ENCODE measurements around the gene MOB2.
A peak's percentile ranks its signal among the peaks of the same experiment; 100 is the strongest.
"Not testable (repeated sequence)": the region's sequence is repeated elsewhere in the genome, so short reads cannot be mapped to it uniquely, and the experiment has no call there.

The MOB2 gene

DNA sequence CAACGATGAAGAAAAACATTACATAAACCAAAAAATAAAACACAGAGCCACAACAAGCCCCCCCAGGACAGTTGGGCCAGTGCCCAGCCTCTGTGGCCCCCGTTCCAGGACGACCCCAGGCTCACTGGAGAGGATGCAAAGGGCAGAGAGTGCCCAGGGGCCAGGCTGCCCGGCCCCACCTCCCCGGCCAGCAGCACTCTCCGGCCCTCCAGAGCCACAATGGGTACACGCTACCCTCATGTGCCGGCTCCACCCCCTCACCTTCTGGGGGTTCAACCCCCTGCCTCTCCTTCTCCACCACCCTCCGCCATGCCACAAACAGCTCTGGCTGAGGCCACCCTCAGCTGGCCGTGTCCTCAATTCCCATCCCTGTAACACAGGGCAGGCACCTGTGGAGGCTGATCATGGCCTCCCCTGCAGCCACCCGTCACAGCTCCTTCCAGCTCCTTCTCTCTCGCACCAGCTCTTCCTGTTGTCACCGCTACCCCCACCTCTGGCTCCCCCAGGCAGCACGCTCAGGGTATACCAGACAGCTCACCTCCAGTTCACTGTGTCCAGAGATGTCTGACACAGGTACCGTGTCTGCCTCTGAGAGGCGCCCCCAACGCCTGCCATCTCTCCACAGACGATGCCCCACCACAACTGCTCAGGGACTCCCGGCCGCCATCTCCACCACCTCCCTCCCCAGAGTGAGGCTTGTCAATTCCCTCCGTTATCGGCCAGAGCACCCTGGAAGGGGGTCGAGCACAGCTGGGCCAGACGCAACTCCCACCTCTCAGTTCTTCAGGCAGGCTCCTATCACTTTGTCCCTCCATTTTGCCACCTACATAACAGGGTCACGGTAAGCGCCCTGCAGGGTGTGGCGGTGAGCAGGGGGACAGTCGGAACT, 30.8 kb upstream of the MOB2 start:
- no peak for DNase-seq

DNA sequence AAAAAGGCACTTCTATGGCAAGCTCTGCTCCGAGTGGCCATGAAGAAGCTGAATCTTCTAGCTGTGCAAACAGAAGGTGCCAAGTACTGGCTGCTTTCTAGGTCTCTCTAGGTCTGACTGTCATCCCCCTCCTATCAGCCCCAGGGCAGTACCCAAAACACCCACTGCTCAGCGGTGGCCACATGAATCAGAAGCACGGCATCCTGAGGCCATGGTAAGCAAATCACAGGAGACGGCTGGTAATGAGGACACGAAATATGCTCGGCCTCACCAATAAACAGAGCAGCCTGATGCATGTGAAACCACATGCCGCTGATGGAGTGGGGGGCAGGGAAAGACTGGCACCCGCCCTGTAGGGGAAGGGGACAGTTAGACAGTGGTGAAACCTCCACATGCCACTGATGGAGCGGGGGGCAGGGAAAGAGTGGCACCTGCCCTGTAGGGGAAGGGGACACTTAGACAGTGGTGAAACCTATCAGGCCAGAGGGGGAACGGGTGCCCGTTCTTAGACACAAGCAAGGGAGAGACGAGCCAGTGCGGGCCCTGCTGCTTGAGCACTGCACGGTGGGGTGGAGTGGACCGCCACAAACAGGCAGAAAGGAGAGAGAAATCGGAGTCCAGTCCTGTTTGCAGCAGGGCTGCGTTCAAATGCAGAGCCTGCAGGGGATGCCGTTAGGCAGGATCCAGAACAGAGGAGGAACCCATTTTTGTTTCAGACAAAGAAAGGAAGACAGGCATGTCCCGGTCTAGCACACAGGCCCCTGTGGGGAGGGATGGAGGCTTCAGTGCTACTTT, 29.9 kb upstream of the MOB2 start:
- no peak for DNase-seq

DNA sequence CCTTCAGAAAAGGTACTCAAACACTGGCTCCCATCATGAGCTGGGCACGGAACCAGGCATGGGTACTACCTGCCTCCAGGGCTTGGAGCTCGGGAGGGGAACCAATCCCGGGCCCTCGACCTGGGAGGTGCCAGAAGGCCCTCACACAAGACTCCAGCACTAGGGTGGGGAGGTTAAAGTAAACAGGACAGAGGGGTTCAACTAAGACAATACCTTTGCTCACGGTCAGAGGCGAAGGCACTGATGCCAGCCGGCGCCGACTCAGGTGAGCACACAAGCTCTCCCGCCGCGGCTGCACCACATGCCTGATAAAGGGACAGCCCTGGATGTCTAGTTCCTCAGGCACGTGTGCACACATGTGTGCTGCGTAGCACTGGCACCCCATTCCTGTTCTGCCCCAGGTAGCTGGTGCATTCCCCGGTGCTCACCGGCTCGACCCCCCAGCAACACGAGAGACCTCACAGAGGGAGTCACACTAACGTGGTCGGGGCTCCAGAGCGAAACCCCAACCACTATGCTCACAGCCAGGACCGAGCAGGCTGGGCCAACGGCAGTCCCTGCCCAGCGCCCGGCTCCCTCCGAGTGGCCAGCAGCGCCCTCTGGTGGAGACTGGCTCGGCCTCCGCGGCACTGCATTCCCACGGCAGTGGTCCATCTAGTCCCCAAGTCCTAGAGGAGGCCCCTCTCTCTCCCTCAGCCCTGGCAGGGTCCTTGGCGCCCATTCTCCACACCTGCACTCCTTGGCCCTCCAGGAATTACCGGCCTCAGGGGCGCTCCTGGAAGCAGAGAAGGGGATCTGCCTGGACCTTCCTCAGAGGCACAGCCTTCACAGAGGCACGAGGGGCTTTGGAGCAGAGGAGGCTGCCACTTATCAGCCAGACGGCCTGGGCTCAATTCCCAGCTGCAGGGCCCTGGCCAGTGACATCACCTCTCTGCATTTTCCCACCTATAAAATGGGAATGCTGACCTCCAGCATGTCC, 28.8 kb upstream of the MOB2 start:
- peak; percentile 53 for DNase-seq

DNA sequence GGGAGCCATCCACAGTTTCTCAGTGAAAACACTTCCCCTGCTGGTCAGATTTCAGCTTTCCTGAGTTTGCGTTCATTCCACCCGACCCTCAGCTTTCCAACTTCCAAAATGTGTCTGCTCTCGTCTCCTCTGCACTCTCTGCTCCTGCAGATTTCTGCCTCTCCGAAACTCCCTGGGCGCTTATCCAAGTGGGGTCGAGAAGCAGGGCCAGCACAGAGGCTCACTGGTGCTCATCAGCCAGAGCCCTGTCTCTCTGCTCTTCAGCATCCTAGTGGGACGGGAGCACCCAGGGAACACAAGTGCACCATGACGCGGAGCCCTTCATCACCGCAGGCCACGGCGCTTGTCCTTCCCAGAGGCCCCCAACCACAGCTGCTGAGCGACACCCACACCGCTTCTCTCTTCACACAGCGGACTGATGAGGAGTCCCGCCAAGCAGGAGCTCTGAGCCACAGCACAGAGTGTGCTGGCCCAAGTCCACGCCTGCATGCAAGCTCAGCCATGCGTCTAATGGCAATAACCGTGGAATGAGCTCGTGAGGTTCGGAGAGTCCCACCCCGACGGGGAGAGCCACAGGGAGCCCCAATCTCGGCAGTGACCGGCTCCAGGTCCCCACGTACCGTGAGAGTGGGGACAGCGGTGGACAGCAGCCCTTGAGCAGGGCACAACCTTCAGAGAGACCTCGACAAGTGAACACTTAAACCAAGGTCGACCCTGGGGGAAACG, 27.9 kb upstream of the MOB2 start:
- no peak for DNase-seq

DNA sequence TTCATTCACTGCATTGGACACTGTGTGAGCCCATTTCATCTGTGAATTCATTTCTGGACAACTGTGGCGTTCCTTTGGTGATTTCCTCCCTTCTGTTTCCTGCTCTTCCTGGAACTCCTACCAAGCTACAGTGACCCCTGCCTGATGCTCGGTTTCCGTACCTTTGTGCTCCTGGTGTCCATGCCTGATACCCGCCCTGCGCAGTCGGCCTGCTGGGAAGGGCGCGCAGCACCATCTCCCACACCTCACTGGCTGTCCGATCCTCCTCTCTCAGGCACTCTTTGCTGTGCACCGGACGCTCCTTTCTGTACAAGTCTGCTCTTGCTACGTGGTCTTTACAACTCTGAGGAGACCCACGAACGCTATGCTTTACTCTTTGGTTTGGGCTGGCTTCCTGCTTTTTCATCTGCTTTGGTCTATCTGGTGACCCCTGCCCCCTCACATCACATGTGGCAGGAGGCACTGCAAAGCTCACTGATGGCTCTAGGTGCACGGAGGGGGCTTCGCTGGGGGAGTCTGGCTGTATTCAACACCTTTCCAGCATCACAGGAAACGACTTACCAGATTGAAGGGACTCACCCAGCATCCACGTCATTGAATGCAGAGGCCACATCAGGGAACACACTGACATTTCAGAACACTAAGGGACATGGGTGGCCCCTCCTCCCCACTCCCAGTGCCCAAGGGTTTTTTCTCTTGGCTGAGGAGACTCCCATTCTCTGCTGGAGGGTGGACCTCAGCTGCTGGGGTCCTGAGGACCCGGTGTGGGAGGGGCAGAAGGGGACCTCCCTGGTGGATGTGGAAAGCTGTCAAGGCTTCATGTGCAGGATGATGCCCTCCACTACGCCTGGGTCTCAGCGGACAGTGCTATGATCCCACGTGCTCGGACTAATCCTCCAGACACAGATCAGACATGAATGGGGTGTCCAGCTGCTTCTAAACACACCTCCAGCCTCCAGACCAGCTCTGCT, 27.0 kb upstream of the MOB2 start:
- DNase-seq = no peak

DNA sequence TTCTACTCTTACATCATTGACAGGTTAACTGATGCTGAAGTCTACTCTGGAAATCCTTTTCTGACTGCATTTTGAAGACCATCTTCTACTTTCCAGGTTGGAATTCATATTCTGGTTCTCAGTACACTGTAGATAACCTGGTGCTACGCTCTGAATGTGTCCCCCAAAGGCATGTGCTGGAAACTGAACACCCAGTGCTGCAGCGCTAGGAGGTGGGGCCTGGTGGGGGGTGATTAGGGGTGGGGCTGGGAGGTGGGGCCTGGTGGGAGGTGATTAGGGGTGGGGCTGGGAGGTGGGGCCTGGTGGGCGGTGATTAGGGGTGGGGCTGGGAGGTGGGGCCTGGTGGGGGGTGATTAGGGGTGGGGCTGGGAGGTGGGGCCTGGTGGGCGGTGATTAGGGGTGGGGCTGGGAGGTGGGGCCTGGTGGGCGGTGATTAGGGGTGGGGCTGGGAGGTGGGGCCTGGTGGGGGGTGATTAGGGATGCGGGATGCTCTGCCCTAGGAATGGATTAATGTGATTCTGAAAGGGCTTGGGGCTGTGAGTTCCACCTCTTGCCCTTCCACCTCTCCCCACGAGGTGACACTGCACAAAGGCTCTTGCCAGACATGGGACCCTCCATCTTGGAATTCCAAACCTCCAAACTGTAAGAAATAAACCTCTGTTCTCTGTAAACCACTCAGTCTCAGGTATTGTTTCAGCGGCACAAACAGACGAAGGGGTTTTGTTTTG, 26.1 kb upstream of the MOB2 start:
- not testable (repeated sequence) for DNase-seq

DNA sequence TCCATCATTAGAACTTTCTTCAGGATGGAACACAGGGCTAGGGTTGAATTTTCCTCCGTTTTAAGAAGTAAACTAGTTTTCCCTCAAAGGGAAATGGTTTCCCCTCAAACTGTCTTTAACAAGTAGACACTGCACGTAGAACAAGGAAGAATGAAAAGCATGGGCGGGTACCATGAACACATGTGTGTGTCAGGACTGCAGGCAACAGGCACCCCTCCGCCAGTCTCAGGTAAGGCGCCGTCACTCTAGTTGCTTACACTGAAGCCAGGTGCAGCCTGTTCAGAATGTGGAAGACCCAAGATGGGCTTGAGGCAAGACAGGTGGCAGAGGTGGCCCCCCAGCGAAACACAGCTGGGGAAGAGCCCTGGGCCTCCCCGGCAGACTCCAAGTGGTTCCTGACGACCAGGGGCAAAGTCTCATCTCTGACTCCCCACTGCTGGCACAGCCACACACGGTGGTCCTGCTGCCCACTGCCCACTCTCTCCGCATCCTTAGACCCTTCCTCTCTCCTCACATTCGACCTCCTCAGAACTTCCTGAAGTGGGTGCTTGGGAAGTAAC, 25.4 kb upstream of the MOB2 start:
- no peak for DNase-seq

DNA sequence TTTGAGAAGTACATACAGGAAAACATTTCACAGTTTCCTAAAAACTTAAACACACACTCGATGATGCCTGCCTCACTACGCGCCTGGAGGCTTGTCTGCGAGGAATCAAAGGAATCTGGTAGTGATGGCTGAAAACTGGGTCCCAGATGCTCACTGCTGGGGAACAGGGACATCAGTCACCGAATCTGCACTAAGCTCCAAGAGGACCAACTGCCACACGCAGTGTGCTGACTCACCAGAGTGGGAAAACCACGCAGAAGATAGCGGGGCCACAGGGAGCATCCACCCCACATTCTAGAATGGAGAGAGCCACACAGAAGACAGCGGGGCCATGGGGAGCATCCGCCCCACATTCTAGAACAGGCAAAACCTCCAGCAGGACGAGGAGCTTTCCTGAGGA, 24.3 kb upstream of the MOB2 start:
- DNase-seq = no peak

DNA sequence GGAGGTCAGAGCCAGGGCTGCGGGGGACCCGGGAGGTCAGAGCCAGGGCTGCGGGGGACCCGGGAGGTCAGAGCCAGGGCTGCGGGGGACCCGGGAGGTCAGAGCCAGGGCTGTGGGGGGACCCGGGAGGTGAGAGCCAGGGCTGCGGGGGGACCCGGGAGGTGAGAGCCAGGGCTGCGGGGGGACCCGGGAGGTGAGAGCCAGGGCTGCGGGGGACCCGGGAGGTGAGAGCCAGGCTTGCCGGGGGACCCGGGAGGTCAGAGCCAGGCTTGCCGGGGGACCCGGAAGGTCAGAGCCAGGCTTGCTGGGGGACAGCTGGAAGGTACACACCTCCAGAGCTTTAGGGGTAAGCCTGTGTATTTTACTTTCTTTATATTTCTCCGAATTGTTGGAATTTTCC, 23.8 kb upstream of the MOB2 start:
- not testable (repeated sequence) for DNase-seq

DNA sequence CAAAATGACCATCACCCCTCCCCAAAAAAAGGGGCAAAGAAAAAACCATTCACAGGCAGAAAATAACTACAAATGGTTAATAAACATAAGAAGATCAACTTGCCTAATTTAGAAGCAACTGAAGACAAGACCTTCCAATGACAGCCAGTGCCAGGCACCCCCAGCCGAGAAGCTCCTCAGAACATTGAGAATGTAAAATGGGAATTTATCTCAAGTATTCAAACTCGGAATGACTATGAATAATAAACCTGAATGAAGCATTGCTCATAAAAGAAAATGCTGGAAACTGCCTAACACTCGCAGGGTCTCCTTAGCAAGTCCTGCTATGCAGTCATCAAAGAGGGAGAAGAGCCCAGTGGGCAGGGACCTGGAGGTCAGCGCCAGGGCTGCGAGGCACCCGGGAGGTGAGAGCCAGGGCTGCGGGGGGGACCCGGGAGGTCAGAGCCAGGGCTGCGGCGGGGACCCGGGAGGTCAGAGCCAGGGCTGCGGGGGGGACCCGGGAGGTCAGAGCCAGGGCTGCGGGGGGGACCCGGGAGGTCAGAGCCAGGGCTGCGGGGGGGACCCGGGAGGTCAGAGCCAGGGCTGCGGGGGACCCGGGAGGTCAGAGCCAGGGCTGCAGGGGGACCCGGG, 23.2 kb upstream of the MOB2 start:
- DNase-seq = no peak

DNA sequence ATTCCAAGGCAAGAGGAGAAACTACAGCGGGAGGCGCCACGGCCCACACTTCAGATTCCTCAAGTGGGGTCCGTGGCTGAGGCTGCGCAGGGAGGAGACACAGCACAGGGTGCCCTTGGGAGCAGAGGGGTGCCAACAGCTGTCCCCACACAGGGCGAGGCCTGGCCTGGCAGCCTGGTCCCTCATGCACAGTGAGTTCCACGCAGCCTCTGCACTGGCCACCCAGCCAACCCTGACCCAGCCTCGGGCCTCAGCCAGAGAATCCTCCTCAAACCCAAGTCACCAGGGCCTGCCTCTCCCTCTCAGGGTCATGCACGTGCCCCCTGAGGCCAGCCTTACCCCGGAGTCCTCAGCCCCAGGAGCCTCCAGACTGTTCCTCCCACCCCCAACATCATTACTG, 22.4 kb upstream of the MOB2 start:
- DNase-seq = no peak

DNA sequence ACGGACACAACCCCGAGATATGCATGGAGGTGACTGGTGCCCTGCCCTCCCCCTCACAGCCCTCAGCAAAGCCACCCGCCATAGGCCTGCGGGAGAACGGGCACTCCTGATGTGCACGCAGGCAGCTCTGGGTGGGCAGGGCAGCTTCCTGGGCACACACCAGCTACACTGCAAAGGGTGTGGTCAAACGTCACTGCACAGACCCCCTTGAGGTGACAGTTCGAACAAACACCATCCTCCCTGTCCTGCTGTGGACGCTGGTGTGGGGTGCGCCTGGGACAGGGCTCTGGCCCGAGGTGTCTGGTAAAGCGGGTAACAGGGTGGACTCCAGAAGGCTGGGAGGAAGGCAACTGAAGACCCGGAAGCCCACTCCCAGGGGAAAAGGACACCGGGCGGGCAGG, 21.9 kb upstream of the MOB2 start:
- DNase-seq = no peak

DNA sequence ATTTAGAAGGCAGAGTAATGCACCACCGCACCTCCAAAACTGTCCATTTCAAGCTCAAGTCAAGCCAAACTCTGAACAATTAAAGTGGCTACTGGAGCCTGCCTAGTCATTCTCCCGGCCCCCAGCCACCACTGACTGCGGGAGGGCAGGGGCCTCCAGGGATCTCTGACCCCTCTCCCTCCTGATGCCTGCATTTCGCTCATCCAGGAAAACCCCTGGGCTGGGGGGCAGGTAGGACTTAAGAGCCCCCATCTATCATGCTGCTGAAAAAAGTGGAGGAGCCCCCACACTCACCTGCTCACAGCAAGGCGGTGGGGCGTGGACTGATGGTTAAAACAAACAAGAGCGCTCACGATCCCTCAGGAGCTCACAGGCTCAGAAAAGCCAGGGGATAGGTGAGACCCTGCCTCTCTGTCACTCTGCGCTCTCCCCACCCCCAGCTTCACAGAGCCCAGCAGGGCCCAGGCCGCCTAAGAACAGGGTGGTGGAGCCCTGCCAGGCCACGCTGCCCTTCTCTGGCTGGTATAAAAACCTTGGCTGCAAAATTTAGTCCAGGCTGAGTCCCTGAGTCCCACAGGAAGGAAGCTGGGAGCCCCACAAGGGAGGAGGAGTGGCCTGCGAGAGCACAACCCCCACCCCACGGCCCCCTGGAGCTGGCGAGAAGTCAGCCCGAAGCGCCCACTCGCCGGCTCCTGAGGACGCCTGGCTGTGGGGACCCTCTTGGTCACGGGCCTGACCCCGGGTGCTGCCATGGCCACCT, 21.0 kb upstream of the MOB2 start:
- no peak for DNase-seq

DNA sequence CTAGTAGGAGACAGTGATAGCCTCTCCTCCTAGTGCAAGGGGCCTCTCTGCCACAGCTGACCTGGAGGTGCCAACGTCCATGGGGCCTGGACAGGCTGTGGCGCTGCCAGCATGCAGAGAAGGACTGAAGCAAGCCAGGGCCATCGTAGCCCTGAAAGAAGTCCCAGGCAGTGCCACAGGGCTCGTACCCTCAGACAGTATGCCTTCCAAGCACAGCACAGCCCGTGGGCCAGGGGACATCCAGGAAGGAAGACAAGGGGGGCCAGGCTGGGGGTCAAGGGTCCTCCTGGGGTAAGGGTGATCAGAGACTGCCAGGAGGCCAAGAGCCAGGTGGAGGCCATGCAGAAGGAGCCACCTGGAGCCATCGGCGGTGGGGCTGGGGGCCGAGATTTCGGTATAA, 20.4 kb upstream of the MOB2 start:
- DNase-seq = no peak

DNA sequence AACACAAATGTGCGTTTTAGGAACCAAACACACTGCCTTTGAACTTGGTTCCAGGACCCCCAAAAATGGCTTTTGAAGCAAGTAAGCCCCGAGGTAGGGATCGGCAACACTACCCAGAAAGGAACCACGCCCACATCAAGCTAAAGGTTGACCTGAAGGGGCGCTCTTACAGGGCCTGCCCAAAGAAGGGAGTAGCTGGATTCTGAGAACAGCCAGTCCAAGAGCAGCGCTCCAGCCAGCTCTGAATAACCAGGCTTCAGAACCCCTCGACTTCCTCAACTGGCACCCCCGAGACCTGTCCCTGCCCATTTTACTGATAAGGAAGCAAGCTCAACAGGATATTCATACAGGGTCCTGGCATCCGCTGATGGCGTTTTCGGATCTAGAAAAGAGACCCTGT, 18.9 kb upstream of the MOB2 start:
- DNase-seq = no peak

DNA sequence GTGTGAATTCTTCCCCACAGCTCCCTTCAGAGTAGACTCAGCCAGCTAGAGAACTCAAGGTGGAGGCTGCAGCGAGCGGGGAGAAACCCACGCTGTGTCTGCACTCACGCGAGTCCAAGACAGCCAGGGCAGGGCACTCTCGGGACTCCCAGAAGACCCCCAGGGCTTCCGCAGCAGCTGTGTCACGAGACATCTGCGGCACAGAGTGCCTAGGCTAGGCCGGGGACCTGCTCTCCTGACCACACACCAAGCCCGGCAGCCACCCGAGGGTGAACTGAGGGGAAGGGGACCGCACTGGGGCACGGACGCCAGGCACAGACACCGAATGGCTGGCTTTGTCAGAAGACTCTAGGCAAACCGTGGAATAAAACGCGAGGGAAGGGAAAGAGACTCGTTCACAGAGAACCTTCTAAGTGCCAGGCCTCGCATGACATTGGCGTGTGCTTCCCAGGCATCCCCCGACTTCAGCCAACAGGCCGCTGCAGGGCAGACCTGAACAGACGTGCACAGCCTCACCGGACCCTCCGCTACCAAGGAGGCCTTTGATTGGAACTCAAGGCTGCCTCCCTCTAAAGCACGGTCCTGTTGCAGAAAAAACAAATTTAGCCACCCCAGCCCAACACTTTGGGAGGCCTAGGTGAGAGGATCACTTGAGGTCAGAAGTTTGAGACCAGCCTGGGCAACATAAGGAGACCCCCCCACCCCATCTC, 18.2 kb upstream of the MOB2 start:
- DNase-seq = no peak

DNA sequence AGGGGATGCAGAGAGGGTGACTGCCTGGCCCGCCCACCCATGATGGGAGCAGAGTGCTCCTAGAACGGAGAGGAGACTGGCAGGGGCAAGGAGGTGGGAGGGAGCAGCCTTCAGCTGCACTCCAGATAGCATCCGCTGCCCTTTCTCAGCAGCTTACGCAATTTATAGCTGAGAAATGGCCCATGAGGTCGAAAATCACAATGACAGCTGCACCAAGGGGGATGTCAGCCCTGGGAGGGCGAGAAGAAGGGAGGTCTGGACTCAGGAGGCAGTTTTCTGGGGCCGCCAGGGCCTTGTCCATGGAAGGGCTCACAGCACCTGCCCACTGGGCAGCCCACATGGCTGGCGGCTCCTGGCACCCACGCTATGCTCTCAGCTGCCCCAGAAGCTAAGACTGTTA, 17.6 kb upstream of the MOB2 start:
- no peak for DNase-seq

DNA sequence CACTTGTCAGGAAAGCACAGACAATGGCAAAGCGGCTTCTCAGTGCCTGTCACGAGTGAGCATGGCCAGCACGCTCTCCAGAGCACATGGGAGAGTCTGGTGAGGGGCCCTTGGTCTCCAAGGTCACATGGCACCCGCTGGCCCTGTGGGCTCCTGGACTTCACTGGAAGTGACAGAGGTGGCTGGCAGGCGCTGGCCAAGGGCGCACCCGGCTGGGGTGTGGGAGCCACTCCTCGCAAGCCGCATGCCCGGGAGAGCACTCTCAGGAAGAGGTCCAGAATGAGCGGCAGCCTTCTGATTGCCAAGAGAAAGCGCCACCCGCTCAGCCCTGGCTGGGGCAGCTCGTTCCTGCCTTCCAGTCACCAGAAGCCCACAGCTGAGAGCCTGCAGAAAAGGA, 17.1 kb upstream of the MOB2 start:
- no peak for DNase-seq

All from CD4-positive, alpha-beta T cell treated with Interferon gamma for 1 hour (primary cell).